Osteoblast (primary cell): ENCODE results near the gene STAMBPL1. TPM values are rescaled to one million over a fixed set of nuclear protein-coding genes. Genes with fewer than 3 reads are reported as not detected.

Source experiments
- DNase-seq: peaks from one replicate; pipeline ENCODE4 v3.0.0; 2011; ENCODE audit warnings: low spot score, mixed read lengths; ENCODE audit not compliant: insufficient read length; ENCODE audit errors: missing footprints
- H2AFZ ChIP-seq: 2 replicates; pipeline ENCODE4 v1.6.0; 2011; ENCODE audit warnings: mild to moderate bottlenecking, low read length
- H3K27ac ChIP-seq: 2 replicates; pipeline ENCODE4 v1.5.1; 2011; ENCODE audit warnings: mild to moderate bottlenecking, low read depth, low read length, moderate library complexity
- H3K27me3 ChIP-seq: 2 replicates; pipeline ENCODE4 v1.6.0; 2012; ENCODE audit warnings: mild to moderate bottlenecking, control low read depth, inconsistent platforms, low read length, moderate library complexity; ENCODE audit not compliant: insufficient read depth
- H3K36me3 ChIP-seq: 2 replicates; pipeline ENCODE4 v1.5.1; 2011; ENCODE audit warnings: mild to moderate bottlenecking, low read length, control low read depth, moderate library complexity; ENCODE audit not compliant: insufficient read depth
- H3K4me1 ChIP-seq: 2 replicates; pipeline ENCODE4 v1.5.1; 2011; ENCODE audit warnings: mild to moderate bottlenecking, low read length, control low read depth, moderate library complexity; ENCODE audit not compliant: insufficient read depth
- H3K4me2 ChIP-seq: 2 replicates; pipeline ENCODE4 v1.6.0; 2011; ENCODE audit warnings: mild to moderate bottlenecking, low read length; ENCODE audit not compliant: insufficient read depth
- H3K4me3 ChIP-seq: fragments of 200-600 bp; sonication (generic); 3 replicates; pipeline ENCODE4 v1.5.1; 2012; ENCODE audit warnings: mild to moderate bottlenecking, low read length, inconsistent platforms; ENCODE audit not compliant: insufficient read depth
- H3K79me2 ChIP-seq: 2 replicates; pipeline ENCODE4 v1.6.0; 2012; ENCODE audit warnings: mild to moderate bottlenecking, low read length, control low read depth, inconsistent platforms; ENCODE audit not compliant: insufficient read depth
- H3K9me3 ChIP-seq: 2 replicates; pipeline ENCODE4 v1.5.1; 2011; ENCODE audit warnings: low read depth, low read length, control low read depth
- H4K20me1 ChIP-seq: 2 replicates; pipeline ENCODE4 v1.6.0; 2012; ENCODE audit warnings: mild to moderate bottlenecking, low read length, control low read depth; ENCODE audit not compliant: insufficient read depth
- CTCF ChIP-seq: IDR thresholded peaks from 2 replicates; pipeline ENCODE4 v1.5.1; 2011; ENCODE audit warnings: mild to moderate bottlenecking, low read depth, low read length, moderate library complexity; ENCODE audit errors: extremely low read depth
- total RNA-seq: library from RNA; depleted of rRNA; stranded (reverse); fragments of >200 nt; gene quantifications from 2 replicates; pipeline ENCODE4 v1.2.3, GENCODE V29; 2012

The STAMBPL1 gene
- total RNA-seq, 1 donor, result 11.6 TPM

- Histone ChIP-seq H3K27me3 (no peaks in the 10 kb centered on the region), H3K4me3 (no peak overlapping the region), H3K36me3 (no peaks in the 10 kb centered on the region), H4K20me1 (no peaks in the 10 kb centered on the region), H3K4me1 (peaks cover 2% of the 10 kb centered on the region), H3K27ac (no peak overlapping the region), H3K4me2 (no peak overlapping the region), H3K79me2 (no peaks in the 10 kb centered on the region), H3K9me3 (no peaks in the 10 kb centered on the region), H2AFZ (no peak overlapping the region)
- TF ChIP-seq CTCF, result no peak
- no peak for DNase-seq
Measured at GRCh38 chr10:88960802-88961201, 80.8 kb downstream of the STAMBPL1 start.

DNA sequence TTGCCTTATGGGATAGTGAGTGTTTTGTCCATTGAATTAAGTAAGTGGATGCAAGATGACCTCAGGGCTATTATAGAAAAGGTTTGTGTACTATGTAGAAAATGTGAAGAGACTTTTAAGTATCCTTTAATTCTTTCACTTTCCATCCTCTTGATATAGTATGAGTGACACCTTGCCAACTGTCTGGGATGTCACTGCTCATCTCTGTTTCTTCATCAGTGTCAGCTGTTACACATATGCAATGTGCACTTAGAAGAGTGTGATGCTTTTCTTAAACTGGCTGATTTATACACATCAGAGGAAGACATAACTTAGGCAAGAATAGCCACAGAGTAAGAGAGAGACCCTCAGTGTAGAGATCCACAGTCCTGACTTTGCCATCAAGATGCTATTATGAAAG is 81.2 kb downstream of the STAMBPL1 start:
- no peak overlapping the region for H3K4me3 ChIP-seq

GRCh38 chr10:88962336-88962735 is 82.3 kb downstream of the STAMBPL1 start:
- no peaks in the 10 kb centered on the region for H4K20me1 ChIP-seq
- no peak overlapping the region for H3K4me2 ChIP-seq
- no peak overlapping the region for H3K4me3 ChIP-seq
- H2AFZ ChIP-seq, result no peak overlapping the region
- no peaks in the 10 kb centered on the region for H3K79me2 ChIP-seq
- no peak for DNase-seq
- no peak overlapping the region for H3K27ac ChIP-seq
- H3K27me3 ChIP-seq, result no peaks in the 10 kb centered on the region
- no peak for TF ChIP-seq CTCF
- H3K36me3 ChIP-seq, result no peaks in the 10 kb centered on the region
- H3K9me3 ChIP-seq, result no peaks in the 10 kb centered on the region
- peaks cover 2% of the 10 kb centered on the region for H3K4me1 ChIP-seq

More for the DNA sequence above, 81.2 kb downstream of the STAMBPL1 start:
- Histone ChIP-seq H3K79me2 (no peaks in the 10 kb centered on the region), H3K4me1 (peaks cover 2% of the 10 kb centered on the region), H3K27ac (no peak overlapping the region), H3K9me3 (no peaks in the 10 kb centered on the region), H3K36me3 (no peaks in the 10 kb centered on the region), H3K27me3 (no peaks in the 10 kb centered on the region), H4K20me1 (no peaks in the 10 kb centered on the region), H3K4me2 (no peak overlapping the region), H2AFZ (no peak overlapping the region)
- no peak for TF ChIP-seq CTCF
- no peak for DNase-seq

GRCh38 chr10:88963318-88963717 is 83.3 kb downstream of the STAMBPL1 start:
- no peak for DNase-seq
- no peaks in the 10 kb centered on the region for H4K20me1 ChIP-seq
- H3K36me3 ChIP-seq, result no peaks in the 10 kb centered on the region
- H3K79me2 ChIP-seq, result no peaks in the 10 kb centered on the region
- no peaks in the 10 kb centered on the region for H3K9me3 ChIP-seq
- H3K4me2 ChIP-seq, result no peak overlapping the region
- no peak overlapping the region for H3K27ac ChIP-seq
- H3K4me3 ChIP-seq, result no peak overlapping the region
- no peaks in the 10 kb centered on the region for H3K27me3 ChIP-seq
- H2AFZ ChIP-seq, result no peak overlapping the region
- TF ChIP-seq CTCF, result no peak
- H3K4me1 ChIP-seq, result peaks cover 7% of the 10 kb centered on the region
